Vagina (tissue), 2 donors: Measurements from ENCODE around the gene MCOLN2. TPM values are rescaled to one million over a fixed set of nuclear protein-coding genes. Genes with fewer than 3 reads are reported as not detected.

Source experiments
- DNase-seq, 2 donors: peaks; one replicate each; pipeline ENCODE4 v3.0.0-alpha.2; 2017; ENCODE audit errors: extremely low spot score in 2 of 2
- H3K27ac ChIP-seq: fragments of 200-600 bp; sonication (generic); one replicate; pipeline ENCODE4 v1.5.1; 2019
- H3K27me3 ChIP-seq: fragments of 200-600 bp; sonication (generic); one replicate; pipeline ENCODE4 v1.5.1; 2019
- H3K36me3 ChIP-seq, 2 donors: fragments of 200-600 bp; sonication (generic); one replicate each; pipeline ENCODE4 v1.5.1; 2017 to 2019
- H3K4me1 ChIP-seq: fragments of 200-600 bp; sonication (generic); one replicate; pipeline ENCODE4 v1.5.1; 2019
- H3K4me3 ChIP-seq, 2 donors: fragments of 200-600 bp; sonication (generic); 1 replicate in 1 of 2; 2 replicates in 1 of 2; pipeline ENCODE4 v1.5.1; 2016 to 2019
- H3K9me3 ChIP-seq: fragments of 200-600 bp; sonication (generic); one replicate; pipeline ENCODE4 v1.5.1; 2019
- CTCF ChIP-seq, 3 experiments: fragments of 450-650 bp in 2 of 3; fragments of 200-600 bp in 1 of 3; sonication (generic) in 1 of 3; IDR thresholded peaks; one replicate each; pipeline ENCODE4 v1.5.1; 2017 to 2019; ENCODE audit warnings: antibody characterized with exemption in 3 of 3, mild to moderate bottlenecking in 2 of 3, moderate library complexity in 2 of 3
- POLR2A ChIP-seq, 2 donors: fragments of 450-650 bp; IDR thresholded peaks; one replicate each; pipeline ENCODE4 v1.6.1; 2017; ENCODE audit warnings: antibody characterized with exemption in 2 of 2, mild to moderate bottlenecking in 2 of 2, moderate library complexity in 2 of 2
- POLR2AphosphoS5 ChIP-seq, 2 donors: sonication (generic); formaldehyde crosslinking; IDR thresholded peaks; one replicate each; pipeline ENCODE4 v1.9.0; 2017; ENCODE audit warnings: antibody characterized with exemption in 2 of 2, mild to moderate bottlenecking in 2 of 2, low read depth in 1 of 2; ENCODE audit not compliant: insufficient read depth in 1 of 2
- intact Hi-C: fragments of 100-400 bp; cut with DNase I; formaldehyde crosslinking; loops from one replicate; pipeline ENCODE4 v1.15.1; 2023
- total RNA-seq: library from RNA; depleted of rRNA; stranded (reverse); fragments of >200 nt; gene quantifications from one replicate; pipeline ENCODE4 v1.2.3, GENCODE V29; 2016

The MCOLN2 gene
- total RNA-seq, 1 donor from 2014 or later: 1.7 TPM

DNA sequence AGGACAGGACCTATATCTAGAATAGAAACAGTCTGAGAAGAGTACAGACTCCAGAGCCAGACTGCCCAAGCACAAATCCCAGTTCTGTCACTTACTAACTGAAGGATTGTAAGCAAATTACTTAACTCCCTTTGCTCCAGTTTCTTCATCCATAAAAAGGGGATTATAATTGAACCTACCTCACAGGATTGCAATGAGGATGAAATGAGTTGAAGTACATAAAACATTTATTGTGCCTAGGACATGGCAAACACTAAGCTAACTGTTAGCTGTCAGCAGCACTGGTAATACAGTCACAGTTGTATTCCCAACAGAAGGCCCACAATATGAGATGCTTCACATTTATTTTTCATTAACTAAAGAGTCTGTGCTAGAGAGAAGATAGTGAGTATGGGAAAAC is 33.9 kb downstream of the MCOLN2 start:
- intact Hi-C loops: no loop called here
- H3K4me3 ChIP-seq: no peak overlapping the region
- H3K4me1 ChIP-seq: no peaks in the 10 kb centered on the region
- no peaks in the 10 kb centered on the region for H3K9me3 ChIP-seq
- H3K36me3 ChIP-seq: no peaks in the 10 kb centered on the region
- DNase-seq: no peak
- TF ChIP-seq CTCF (IDR thresholded peaks at IDR 0.05) (no peak), POLR2A (IDR thresholded peaks at IDR 0.05) (no peak), POLR2AphosphoS5 (IDR thresholded peaks at IDR 0.05; ENCODE audit: insufficient read depth in 1 of 2, low read depth in 1 of 2) (no peak)
- H3K27ac ChIP-seq: no peak overlapping the region
- no peaks in the 10 kb centered on the region for H3K27me3 ChIP-seq

GRCh38 chr1:84961316-84961715 is 35.6 kb downstream of the MCOLN2 start:
- intact Hi-C loops: no loop called here
- Histone ChIP-seq H3K36me3 (no peaks in the 10 kb centered on the region), H3K4me1 (no peaks in the 10 kb centered on the region), H3K9me3 (no peaks in the 10 kb centered on the region), H3K4me3 (no peak overlapping the region), H3K27me3 (no peaks in the 10 kb centered on the region), H3K27ac (no peak overlapping the region)
- TF ChIP-seq POLR2AphosphoS5 (IDR thresholded peaks at IDR 0.05; ENCODE audit: insufficient read depth in 1 of 2, low read depth in 1 of 2) (no peak), POLR2A (IDR thresholded peaks at IDR 0.05) (no peak), CTCF (IDR thresholded peaks at IDR 0.05) (no peak)
- no peak for DNase-seq

GRCh38 chr1:84960371-84960770 is 36.5 kb downstream of the MCOLN2 start:
- intact Hi-C loops: no loop called here
- no peak overlapping the region for H3K27ac ChIP-seq
- no peaks in the 10 kb centered on the region for H3K4me1 ChIP-seq
- H3K4me3 ChIP-seq: no peak overlapping the region
- TF ChIP-seq POLR2AphosphoS5 (IDR thresholded peaks at IDR 0.05; ENCODE audit: insufficient read depth in 1 of 2, low read depth in 1 of 2): no peak
- no peak for TF ChIP-seq POLR2A (IDR thresholded peaks at IDR 0.05)
- no peak for TF ChIP-seq CTCF (IDR thresholded peaks at IDR 0.05)
- no peak for DNase-seq
- no peaks in the 10 kb centered on the region for H3K9me3 ChIP-seq
- no peaks in the 10 kb centered on the region for H3K36me3 ChIP-seq
- no peaks in the 10 kb centered on the region for H3K27me3 ChIP-seq

- H3K9me3 ChIP-seq: no peaks in the 10 kb centered on the region
- TF ChIP-seq POLR2AphosphoS5 (IDR thresholded peaks at IDR 0.05; ENCODE audit: insufficient read depth in 1 of 2, low read depth in 1 of 2): no peak
- no peak for TF ChIP-seq POLR2A (IDR thresholded peaks at IDR 0.05)
- no peak for TF ChIP-seq CTCF (IDR thresholded peaks at IDR 0.05)
- DNase-seq: no peak
- H3K27me3 ChIP-seq: no peaks in the 10 kb centered on the region
- intact Hi-C loops: no loop called here
- no peaks in the 10 kb centered on the region for H3K36me3 ChIP-seq
- no peaks in the 10 kb centered on the region for H3K4me1 ChIP-seq
- no peak overlapping the region for H3K4me3 ChIP-seq
- no peak overlapping the region for H3K27ac ChIP-seq
Measured at GRCh38 chr1:84959294-84959693, 37.6 kb downstream of the MCOLN2 start.

GRCh38 chr1:84957966-84958365 is 38.9 kb downstream of the MCOLN2 start:
- Histone ChIP-seq H3K9me3 (no peaks in the 10 kb centered on the region), H3K27ac (no peak overlapping the region), H3K27me3 (no peaks in the 10 kb centered on the region), H3K36me3 (no peaks in the 10 kb centered on the region), H3K4me3 (no peak overlapping the region), H3K4me1 (no peaks in the 10 kb centered on the region)
- no peak for TF ChIP-seq POLR2AphosphoS5 (IDR thresholded peaks at IDR 0.05; ENCODE audit: insufficient read depth in 1 of 2, low read depth in 1 of 2)
- no peak for TF ChIP-seq POLR2A (IDR thresholded peaks at IDR 0.05)
- intact Hi-C loops: no loop called here
- DNase-seq: no peak

- no peaks in the 10 kb centered on the region for H3K4me1 ChIP-seq
- DNase-seq: no peak
- H3K27me3 ChIP-seq: no peaks in the 10 kb centered on the region
- intact Hi-C loops: no loop called here
- no peaks in the 10 kb centered on the region for H3K36me3 ChIP-seq
- H3K4me3 ChIP-seq: no peak overlapping the region
- no peaks in the 10 kb centered on the region for H3K9me3 ChIP-seq
- no peak overlapping the region for H3K27ac ChIP-seq
- no peak for TF ChIP-seq CTCF (IDR thresholded peaks at IDR 0.05)
- TF ChIP-seq POLR2A (IDR thresholded peaks at IDR 0.05): no peak
- TF ChIP-seq POLR2AphosphoS5 (IDR thresholded peaks at IDR 0.05; ENCODE audit: insufficient read depth in 1 of 2, low read depth in 1 of 2): no peak
Measured at GRCh38 chr1:84956655-84957054, 40.3 kb downstream of the MCOLN2 start.
